Measurements from ENCODE around the gene POLG2.

- TF ChIP-seq MAX (CRISPR knock-in tag; IDR thresholded peaks at IDR 0.05) (no peak), NKRF (IDR thresholded peaks at IDR 0.05; ENCODE audit: borderline replicate concordance) (no peak), NCOA2 (IDR thresholded peaks at IDR 0.05; ENCODE audit: partially characterized antibody in 2 of 2) (no peak), ZFP1 (CRISPR knock-in tag; IDR thresholded peaks at IDR 0.05) (no peak), FOXP1 (CRISPR knock-in tag; IDR thresholded peaks at IDR 0.05) (no peak), POLR2AphosphoS5 (IDR thresholded peaks at IDR 0.05; ENCODE audit: control insufficient read depth, insufficient read depth, low read depth, low read length) (no peak), EP300 (IDR thresholded peaks at IDR 0.05; ENCODE audit: low read length) (no peak), CREB1 (IDR thresholded peaks at IDR 0.05) (no peak), CREB1 (CRISPR knock-in tag; IDR thresholded peaks at IDR 0.05) (no peak), CTCF (IDR thresholded peaks at IDR 0.05 in 2 of 3, conservative IDR thresholded peaks at IDR 0.05 in 1 of 3; ENCODE audit: insufficient read depth in 2 of 3, low read depth in 1 of 3, low read length in 3 of 3) (no peak), HIVEP1 (CRISPR knock-in tag; IDR thresholded peaks at IDR 0.05) (no peak)
Observed at GRCh38 chr17:64520359-64520758, 23.5 kb upstream of the POLG2 start.
